Measurements from ENCODE around the gene ANXA3.

The ANXA3 gene

GRCh38 chr4:78640714-78641113 is 89.1 kb downstream of the ANXA3 start:
- Mint-ChIP-seq H3K27ac (no peak overlapping the region), H3K36me3 (ENCODE audit: insufficient read depth) (peaks cover 4% of the 10 kb centered on the region), H3K9me3 (no peaks in the 10 kb centered on the region), H3K4me1 (ENCODE audit: low read depth in 2 of 2) (peaks cover 0 to 2% of the 10 kb centered on the region in 2 donors), H3K4me3 (no peak overlapping the region), H3K27me3 (peaks cover 4 to 20% of the 10 kb centered on the region in 2 donors)
- ATAC-seq (replicated peaks) (no peak), DNase-seq (no peak)

DNA sequence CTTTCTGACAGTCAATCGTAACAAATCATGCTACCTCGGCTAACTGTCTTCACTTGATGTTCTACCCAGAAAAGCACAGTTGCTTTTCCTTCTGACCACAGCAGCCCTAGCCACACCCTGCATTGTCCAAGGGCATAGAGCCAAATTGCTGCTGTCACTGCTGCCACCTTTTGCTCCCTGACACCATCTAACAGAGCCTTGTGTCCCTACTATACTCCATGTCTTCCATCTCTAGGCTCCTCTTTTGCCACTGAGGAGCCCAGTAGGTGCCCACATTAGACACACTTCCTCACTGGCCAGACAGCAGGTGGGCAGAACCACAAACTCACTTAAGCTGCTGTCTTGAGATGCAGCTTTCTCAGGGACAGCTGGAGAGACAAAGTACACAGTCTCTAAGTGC is 91.4 kb downstream of the ANXA3 start:
- no peak overlapping the region for H3K27ac Mint-ChIP-seq
- no peak for DNase-seq
- H3K27me3 Mint-ChIP-seq, result peaks cover 4 to 20% of the 10 kb centered on the region in 2 donors
- H3K36me3 Mint-ChIP-seq (ENCODE audit: insufficient read depth), result peaks cover 4% of the 10 kb centered on the region
- peaks cover 0 to 2% of the 10 kb centered on the region in 2 donors for H3K4me1 Mint-ChIP-seq (ENCODE audit: low read depth in 2 of 2)
- no peaks in the 10 kb centered on the region for H3K9me3 Mint-ChIP-seq
- H3K4me3 Mint-ChIP-seq, result no peak overlapping the region
- no peak for ATAC-seq (replicated peaks)

GRCh38 chr4:78644063-78644691 is 92.6 kb downstream of the ANXA3 start:
- peaks cover 4 to 20% of the 10 kb centered on the region in 2 donors for H3K27me3 Mint-ChIP-seq
- DNase-seq (no peak), ATAC-seq (replicated peaks) (no peak)
- no peak overlapping the region for H3K4me3 Mint-ChIP-seq
- H3K27ac Mint-ChIP-seq, result no peak overlapping the region
- H3K4me1 Mint-ChIP-seq (ENCODE audit: low read depth in 2 of 2), result no peaks in the 10 kb centered on the region
- H3K9me3 Mint-ChIP-seq, result no peaks in the 10 kb centered on the region
- H3K36me3 Mint-ChIP-seq (ENCODE audit: insufficient read depth), result no peaks in the 10 kb centered on the region

- Mint-ChIP-seq H3K4me3 (no peak overlapping the region), H3K27me3 (peaks cover 5 to 20% of the 10 kb centered on the region in 2 donors)
Measured at GRCh38 chr4:78644744-78645330, 93.3 kb downstream of the ANXA3 start.

GRCh38 chr4:78645853-78646757 is 94.5 kb downstream of the ANXA3 start:
- no peak overlapping the region for H3K27ac Mint-ChIP-seq
- H3K9me3 Mint-ChIP-seq, result no peaks in the 10 kb centered on the region
- H3K27me3 Mint-ChIP-seq, result peaks cover 14 to 16% of the 10 kb centered on the region in 2 donors
- no peak for DNase-seq
- no peak overlapping the region for H3K4me3 Mint-ChIP-seq
- H3K36me3 Mint-ChIP-seq (ENCODE audit: insufficient read depth), result no peaks in the 10 kb centered on the region
- no peaks in the 10 kb centered on the region for H3K4me1 Mint-ChIP-seq (ENCODE audit: low read depth in 2 of 2)
- peak; percentile 12 for ATAC-seq (replicated peaks)

More at GRCh38 chr4:78644744-78645330, 93.3 kb downstream of the ANXA3 start:
- no peaks in the 10 kb centered on the region for H3K4me1 Mint-ChIP-seq (ENCODE audit: low read depth in 2 of 2)
- DNase-seq (peak; percentile 4 to 13 (median 11)), ATAC-seq (replicated peaks) (peak; percentile 90)
- no peaks in the 10 kb centered on the region for H3K9me3 Mint-ChIP-seq
- H3K27ac Mint-ChIP-seq, result no peak overlapping the region
- no peaks in the 10 kb centered on the region for H3K36me3 Mint-ChIP-seq (ENCODE audit: insufficient read depth)

GRCh38 chr4:78647272-78647671 is 95.7 kb downstream of the ANXA3 start:
- H3K27me3 Mint-ChIP-seq, result peaks cover 11 to 12% of the 10 kb centered on the region in 2 donors
- no peaks in the 10 kb centered on the region for H3K4me1 Mint-ChIP-seq (ENCODE audit: low read depth in 2 of 2)
- H3K4me3 Mint-ChIP-seq, result no peak overlapping the region
- ATAC-seq (replicated peaks) (no peak), DNase-seq (no peak)
- H3K9me3 Mint-ChIP-seq, result no peaks in the 10 kb centered on the region
- H3K27ac Mint-ChIP-seq, result no peak overlapping the region
- H3K36me3 Mint-ChIP-seq (ENCODE audit: insufficient read depth), result no peaks in the 10 kb centered on the region

DNA sequence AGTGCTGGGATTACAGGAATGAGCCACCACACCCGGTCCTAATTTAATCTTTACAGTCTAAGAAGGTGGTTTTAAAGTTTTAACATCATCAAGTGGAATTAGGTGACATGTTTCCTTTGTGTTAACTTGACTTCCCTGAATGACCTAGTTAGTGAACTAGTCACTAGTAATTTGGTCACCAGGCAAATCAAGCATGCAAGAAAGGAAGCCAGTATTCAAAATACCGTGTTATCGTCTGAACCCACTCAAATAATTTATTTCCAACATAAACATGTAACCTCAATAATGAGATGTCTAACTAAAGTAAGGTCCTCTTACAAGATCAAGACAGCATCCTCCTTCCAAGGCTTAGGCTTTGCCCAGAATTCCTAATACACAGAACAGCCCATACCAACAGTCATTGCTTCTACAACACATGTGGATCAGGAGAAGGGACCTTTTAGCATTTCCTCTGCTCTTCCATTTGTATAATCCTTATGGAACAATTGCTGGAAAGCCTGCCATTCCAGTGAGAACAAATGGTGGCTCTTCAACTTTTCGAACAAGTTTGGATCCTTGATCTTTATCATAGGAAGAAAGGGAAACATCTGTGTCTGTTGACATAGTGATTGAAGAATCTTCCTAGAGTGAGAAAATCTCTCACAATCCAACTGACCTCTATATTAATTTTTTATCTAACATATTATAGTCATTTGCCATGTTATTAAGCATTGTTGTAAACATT is 97.2 kb downstream of the ANXA3 start:
- H3K27me3 Mint-ChIP-seq, result peaks cover 0 to 11% of the 10 kb centered on the region in 2 donors
- H3K9me3 Mint-ChIP-seq, result no peaks in the 10 kb centered on the region
- no peaks in the 10 kb centered on the region for H3K4me1 Mint-ChIP-seq (ENCODE audit: low read depth in 2 of 2)
- no peak overlapping the region for H3K4me3 Mint-ChIP-seq
- DNase-seq (no peak), ATAC-seq (replicated peaks) (no peak)
- H3K27ac Mint-ChIP-seq, result no peak overlapping the region
- no peaks in the 10 kb centered on the region for H3K36me3 Mint-ChIP-seq (ENCODE audit: insufficient read depth)

DNA sequence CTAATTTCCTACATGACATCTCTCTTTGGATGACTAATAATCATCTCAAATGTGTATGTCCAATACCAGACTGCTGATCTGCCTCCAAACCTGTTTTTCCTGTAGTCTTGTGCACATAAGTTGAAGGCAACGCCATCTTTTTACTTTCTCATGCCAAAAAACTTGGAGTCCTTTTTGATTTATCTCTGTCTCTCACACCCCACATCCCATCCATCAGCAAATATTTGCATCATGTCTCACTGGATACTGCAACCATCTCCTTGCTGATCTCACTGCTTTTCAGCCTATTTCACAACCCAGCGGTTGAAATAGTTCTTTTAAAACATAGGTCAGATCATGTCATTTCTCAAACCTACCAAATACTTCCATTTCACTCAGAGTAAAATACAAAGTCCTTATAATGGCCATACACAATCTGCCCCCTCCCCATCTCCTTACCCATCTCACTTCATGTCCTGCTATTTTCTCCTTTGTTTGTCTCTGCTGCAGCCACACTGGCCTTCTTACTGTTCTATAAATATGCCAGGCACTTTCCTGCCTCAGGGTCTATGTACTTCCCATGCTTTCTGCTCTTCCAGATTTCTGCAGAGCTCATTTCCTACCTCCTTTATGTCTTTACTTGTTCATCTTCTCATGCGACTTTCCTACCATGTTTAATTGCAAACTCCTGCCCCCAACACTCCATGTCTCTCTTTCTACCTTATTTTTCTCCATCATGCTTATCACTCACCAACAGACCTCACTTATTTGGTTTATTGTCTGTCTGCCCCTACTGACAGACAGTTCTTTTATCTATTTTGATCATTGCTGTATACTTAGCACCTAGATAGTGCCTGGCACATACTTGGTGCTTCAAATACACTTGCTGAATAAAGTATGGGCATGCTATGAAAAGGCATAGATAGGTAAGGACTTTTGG is 98.8 kb downstream of the ANXA3 start:
- DNase-seq (no peak), ATAC-seq (replicated peaks) (no peak)
- no peaks in the 10 kb centered on the region for H3K9me3 Mint-ChIP-seq
- H3K36me3 Mint-ChIP-seq (ENCODE audit: insufficient read depth), result no peaks in the 10 kb centered on the region
- H3K27me3 Mint-ChIP-seq, result peaks cover 0 to 11% of the 10 kb centered on the region in 2 donors
- H3K4me1 Mint-ChIP-seq (ENCODE audit: low read depth in 2 of 2), result no peaks in the 10 kb centered on the region
- H3K4me3 Mint-ChIP-seq, result no peak overlapping the region
- H3K27ac Mint-ChIP-seq, result no peak overlapping the region

GRCh38 chr4:78651250-78651860 is 99.8 kb downstream of the ANXA3 start:
- Mint-ChIP-seq H3K4me1 (ENCODE audit: low read depth in 2 of 2) (no peaks in the 10 kb centered on the region), H3K27ac (no peak overlapping the region), H3K9me3 (no peaks in the 10 kb centered on the region), H3K4me3 (no peak overlapping the region), H3K36me3 (ENCODE audit: insufficient read depth) (no peaks in the 10 kb centered on the region), H3K27me3 (peaks cover 0 to 11% of the 10 kb centered on the region in 2 donors)
- DNase-seq, result no peak
- no peak for ATAC-seq (replicated peaks)

GRCh38 chr4:78652282-78652876 is 100.8 kb downstream of the ANXA3 start:
- Mint-ChIP-seq H3K27ac (no peak overlapping the region), H3K4me3 (no peak overlapping the region), H3K9me3 (no peaks in the 10 kb centered on the region), H3K36me3 (ENCODE audit: insufficient read depth) (no peaks in the 10 kb centered on the region), H3K27me3 (peaks cover 0 to 11% of the 10 kb centered on the region in 2 donors), H3K4me1 (ENCODE audit: low read depth in 2 of 2) (peaks cover 5% of the 10 kb centered on the region in 2 donors)
- DNase-seq, result no peak
- ATAC-seq (replicated peaks), result no peak

- H3K27me3 Mint-ChIP-seq, result peaks cover 0 to 11% of the 10 kb centered on the region in 2 donors
- DNase-seq, result no peak
- no peak overlapping the region for H3K27ac Mint-ChIP-seq
Measured at GRCh38 chr4:78653655-78654054, 102.1 kb downstream of the ANXA3 start.

DNA sequence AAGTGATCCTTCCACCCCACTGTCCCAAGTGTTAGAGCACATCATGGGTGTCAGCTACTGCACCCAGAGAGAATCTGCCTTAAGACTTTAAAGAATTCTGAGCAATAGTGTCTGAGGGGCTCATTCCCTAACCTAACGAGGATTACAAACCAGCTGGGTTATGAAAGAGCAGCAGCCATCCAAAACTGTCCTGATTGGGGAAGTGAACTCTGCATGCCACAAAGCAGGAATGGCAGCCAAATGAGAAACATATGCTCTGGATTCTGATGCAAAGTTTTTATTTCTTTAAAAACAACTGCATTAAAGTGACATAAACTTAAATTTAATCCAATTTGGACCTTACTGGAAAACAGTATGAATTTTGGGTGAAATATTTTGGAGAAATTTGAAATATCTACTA is 103.2 kb downstream of the ANXA3 start:
- no peak for DNase-seq
- no peak overlapping the region for H3K27ac Mint-ChIP-seq
- no peak overlapping the region for H3K4me3 Mint-ChIP-seq

More at GRCh38 chr4:78653655-78654054, 102.1 kb downstream of the ANXA3 start:
- Mint-ChIP-seq H3K36me3 (ENCODE audit: insufficient read depth) (no peaks in the 10 kb centered on the region), H3K4me1 (ENCODE audit: low read depth in 2 of 2) (peaks cover 13 to 14% of the 10 kb centered on the region in 2 donors), H3K4me3 (no peak overlapping the region), H3K9me3 (no peaks in the 10 kb centered on the region)
- no peak for ATAC-seq (replicated peaks)

More for the DNA sequence above, 103.2 kb downstream of the ANXA3 start:
- Mint-ChIP-seq H3K4me1 (ENCODE audit: low read depth in 2 of 2) (peaks cover 13 to 14% of the 10 kb centered on the region in 2 donors), H3K27me3 (peaks cover 0 to 11% of the 10 kb centered on the region in 2 donors), H3K9me3 (no peaks in the 10 kb centered on the region), H3K36me3 (ENCODE audit: insufficient read depth) (no peaks in the 10 kb centered on the region)
- ATAC-seq (replicated peaks), result no peak
